Measurements from ENCODE around the gene PRKCE.

Gene PRKCE

DNA sequence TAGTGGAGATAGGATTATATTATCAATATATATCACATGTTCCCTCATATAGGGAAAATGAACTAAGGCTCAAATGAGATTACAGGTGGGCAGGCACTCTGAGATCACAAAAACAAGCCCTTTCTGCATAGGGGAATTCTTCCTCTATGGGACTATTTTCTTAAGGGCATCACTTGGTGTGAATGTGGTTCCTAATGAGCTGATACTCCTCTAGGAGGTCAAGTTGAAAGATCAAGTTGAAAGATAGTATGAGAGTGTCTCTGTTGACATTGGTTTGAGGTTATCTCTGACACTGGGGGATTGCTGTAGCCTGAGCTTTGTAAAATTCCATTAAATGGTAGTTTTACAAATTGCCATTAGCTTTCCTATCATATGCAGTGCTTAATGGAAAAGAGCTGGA, 270.4 kb downstream of the PRKCE start:
- in situ Hi-C loops (cut with MboI; ENCODE audit: low sequenced_read_pairs): loop anchor here (10.0 kb wide), 1 partner anchor 277 kb away; no protein-coding TSS in a partner anchor

DNA sequence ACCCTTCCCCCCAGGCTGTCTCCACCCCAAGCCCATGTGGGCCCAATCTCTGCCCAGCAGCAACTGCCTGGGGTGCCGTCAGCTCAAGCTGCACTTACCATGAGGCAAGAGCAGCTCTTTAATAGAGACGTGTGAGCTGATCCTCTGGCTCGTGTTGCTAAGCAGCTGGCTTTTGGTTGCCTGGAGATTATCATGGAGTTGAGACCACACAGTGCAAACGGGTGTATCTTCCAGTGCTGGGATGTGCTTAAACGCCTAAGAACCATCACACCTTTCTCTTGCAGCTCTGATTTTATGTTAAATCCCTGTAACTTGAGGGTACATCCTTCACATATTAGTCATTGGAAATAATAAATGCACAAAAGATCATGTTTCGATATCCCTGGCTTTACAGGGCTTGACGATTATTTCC, 271.1 kb downstream of the PRKCE start:
- in situ Hi-C loops (cut with MboI; ENCODE audit: low sequenced_read_pairs): loop anchor here (10.0 kb wide), 1 partner anchor 278 kb away; no protein-coding TSS in a partner anchor

DNA sequence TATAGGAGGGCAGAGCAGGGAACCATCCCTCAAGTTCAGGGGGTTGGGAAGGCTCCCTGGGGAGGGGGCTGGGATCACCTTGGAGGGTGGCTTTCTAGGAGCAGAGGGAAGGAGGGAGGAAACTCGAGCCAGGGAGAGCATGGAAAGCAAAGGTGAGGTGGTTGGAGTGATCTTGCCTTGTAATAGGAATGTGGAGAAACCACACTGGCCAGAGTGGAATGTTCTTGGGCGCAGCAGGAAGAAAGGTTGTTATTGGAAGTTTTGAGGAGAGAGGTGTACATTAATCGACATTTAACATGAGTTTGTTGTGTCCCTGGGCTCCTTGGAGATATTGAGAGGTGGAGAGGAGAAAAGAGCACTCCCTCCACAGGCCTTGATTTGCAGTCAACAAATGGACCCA, 272.2 kb downstream of the PRKCE start:
- in situ Hi-C loops (cut with MboI; ENCODE audit: low sequenced_read_pairs): loop anchor here (10.0 kb wide), 1 partner anchor 279 kb away; no protein-coding TSS in a partner anchor

DNA sequence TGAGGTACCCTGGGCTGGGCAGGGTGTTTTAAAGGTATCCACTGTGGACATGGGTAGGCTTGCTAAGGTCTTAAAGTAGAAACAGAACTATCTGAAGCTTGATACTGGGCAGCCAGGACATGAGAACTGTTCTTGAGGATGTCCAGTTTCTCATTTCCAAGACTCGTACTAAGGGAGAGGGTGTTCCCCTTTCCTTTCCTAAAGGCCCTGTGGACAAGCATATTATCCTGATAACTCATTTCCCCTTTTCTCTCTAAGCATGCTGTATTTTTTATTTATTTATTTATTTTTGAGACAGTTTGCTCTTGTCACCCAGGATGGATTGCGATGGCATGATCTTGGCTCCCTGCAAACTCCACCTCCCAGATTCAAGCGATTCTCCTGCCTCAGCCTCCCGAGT, 273.6 kb downstream of the PRKCE start:
- in situ Hi-C loops (cut with MboI; ENCODE audit: low sequenced_read_pairs): loop anchor here (10.0 to 25.0 kb wide), 2 partner anchors 280 to 938 kb away; no protein-coding TSS in a partner anchor

DNA sequence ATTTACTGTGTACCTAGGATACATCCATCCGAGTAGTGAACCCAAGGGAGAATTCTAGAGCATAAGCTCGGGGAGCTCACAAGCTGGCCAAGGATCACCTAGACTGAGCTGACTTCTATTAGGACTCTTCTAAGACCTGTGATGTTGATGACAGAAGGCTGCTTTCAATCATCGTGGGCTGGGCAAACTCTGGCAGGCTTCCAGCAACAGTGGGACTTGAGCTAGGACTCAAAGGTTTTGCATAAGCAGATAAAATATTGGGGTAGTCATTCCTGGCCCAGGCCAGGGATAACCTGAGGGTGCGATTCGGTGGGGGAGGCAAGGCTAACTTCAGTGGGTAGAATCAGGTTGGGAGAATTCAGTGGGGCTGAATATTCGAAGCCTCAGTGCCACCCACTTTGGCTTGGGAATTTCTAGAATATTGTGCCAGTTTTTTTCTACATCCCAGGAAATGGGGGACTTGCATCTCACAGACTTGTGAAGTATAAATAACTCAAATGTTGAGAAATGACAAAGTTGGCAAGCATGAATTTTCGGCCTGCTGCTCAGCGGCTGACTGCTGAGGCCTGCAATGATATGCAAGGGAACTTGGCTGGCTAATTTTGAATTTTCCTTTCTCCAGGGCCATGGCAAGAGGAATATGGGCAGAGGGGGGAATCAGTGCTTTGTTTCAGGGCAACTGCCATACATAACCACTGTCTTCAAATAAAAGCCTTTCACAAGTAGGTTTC, 274.3 kb downstream of the PRKCE start:
- in situ Hi-C loops (cut with MboI; ENCODE audit: low sequenced_read_pairs): loop anchor here (10.0 to 25.0 kb wide), 2 partner anchors 281 to 938 kb away; no protein-coding TSS in a partner anchor

DNA sequence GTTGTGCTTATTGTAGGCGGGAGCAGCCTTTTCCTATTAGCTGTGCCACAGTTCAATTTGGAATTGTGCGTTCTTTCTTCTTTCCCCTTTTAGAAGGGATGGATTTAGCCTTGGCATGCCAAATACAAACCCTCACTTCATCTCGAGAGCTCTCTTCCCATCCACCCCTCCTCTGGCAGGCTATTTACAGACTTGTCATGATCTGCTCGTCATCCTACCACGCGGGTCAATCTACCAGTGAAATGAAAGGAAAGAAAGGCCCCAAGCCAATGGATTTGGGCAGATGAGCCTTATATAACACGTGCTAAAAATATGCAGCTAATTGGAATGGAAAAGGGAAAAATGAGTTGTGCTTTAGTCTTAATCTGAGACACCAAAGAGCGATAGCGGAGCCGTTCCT, 277.5 kb downstream of the PRKCE start:
- in situ Hi-C loops (cut with MboI; ENCODE audit: low sequenced_read_pairs): loop anchor here (10.0 to 25.0 kb wide), 2 partner anchors 284 to 942 kb away; no protein-coding TSS in a partner anchor

DNA sequence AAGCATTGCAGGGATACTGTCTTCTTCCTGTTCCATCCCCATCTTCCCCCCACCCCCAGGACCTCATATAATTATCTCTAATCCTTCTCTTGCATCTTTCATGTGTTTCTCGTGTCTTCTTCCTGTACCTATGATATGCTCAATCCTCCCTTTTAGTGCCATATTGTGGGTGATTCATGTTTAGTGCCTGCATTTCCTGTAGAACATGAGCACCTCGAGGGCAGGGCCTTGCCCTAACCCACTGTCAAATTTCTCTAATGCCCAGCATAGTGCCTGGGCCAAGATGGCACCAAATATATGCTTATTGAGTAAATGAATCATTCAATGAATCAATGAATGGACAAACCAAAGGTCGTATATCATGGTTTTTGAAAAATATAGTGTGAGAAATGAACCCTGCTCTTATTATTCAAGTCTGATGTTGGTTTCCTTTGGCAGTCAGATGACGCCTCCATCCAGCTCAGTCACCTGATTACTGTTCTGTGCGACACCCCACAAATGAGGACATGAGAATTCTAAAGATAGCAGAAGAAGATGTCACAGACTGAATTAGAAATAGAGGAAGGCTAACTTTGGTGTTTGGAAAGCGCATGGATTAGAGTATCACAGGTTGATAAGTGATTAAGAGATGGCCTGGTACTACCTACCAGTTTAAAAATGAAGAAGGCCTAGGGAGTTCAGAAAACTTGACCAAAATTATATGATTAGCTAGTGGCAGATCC, 278.4 kb downstream of the PRKCE start:
- in situ Hi-C loops (cut with MboI; ENCODE audit: low sequenced_read_pairs): loop anchor here (10.0 to 25.0 kb wide), 2 partner anchors 285 to 943 kb away; no protein-coding TSS in a partner anchor

DNA sequence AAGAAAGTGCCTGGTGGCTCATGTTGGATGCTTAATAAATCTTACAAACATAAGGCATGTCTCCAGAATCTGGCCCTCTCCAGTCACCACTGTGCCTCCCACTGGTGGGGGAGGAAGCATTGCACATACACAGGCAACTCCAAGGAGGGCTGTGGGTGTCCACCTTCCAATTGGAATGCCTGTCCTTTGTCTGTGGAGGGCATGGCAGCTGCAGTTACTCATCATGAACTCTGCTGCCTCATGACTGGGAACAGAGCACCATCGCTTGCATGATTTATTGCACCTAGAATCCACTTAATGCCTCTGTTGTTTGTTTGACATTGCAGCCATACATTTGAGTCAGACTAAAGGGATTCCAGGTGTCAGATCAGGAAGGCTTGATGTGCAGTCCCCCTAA, 278.9 kb downstream of the PRKCE start:
- in situ Hi-C loops (cut with MboI; ENCODE audit: low sequenced_read_pairs): loop anchor here (25.0 kb wide), 1 partner anchor 943 kb away; no protein-coding TSS in a partner anchor

DNA sequence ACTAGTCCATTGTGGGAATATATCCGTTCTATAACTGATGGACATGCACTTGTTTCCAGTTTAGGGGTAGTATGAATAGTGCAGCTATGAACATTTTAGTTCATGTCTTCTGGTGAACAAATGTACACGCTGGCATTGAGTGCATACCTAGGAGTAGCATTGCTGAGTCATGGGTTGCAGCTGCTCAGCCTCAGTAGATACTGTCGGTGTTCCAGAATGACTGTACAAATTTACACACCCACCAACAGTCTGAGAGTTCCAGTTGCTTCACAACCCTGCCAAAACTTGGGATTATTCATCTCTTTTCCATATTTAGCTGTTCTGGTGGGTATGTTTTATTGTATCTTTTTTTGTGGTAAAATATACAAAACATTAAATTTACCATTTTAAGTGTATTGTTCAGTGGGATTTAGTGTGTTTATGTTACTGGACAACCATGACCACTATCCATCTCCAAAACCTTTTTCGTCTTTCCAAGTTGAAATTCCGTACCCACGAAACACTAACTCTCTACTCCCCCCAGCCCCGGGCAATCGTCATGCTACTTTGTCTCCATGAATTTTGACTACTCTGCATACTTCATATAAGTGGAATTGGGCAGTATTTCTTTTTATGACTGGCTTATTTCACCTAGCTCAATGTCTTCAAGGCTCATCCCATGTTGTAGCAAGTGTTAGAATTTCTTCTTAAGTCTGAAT, 281.0 kb downstream of the PRKCE start:
- in situ Hi-C loops (cut with MboI; ENCODE audit: low sequenced_read_pairs): loop anchor here (25.0 kb wide), 1 partner anchor 945 kb away; no protein-coding TSS in a partner anchor

DNA sequence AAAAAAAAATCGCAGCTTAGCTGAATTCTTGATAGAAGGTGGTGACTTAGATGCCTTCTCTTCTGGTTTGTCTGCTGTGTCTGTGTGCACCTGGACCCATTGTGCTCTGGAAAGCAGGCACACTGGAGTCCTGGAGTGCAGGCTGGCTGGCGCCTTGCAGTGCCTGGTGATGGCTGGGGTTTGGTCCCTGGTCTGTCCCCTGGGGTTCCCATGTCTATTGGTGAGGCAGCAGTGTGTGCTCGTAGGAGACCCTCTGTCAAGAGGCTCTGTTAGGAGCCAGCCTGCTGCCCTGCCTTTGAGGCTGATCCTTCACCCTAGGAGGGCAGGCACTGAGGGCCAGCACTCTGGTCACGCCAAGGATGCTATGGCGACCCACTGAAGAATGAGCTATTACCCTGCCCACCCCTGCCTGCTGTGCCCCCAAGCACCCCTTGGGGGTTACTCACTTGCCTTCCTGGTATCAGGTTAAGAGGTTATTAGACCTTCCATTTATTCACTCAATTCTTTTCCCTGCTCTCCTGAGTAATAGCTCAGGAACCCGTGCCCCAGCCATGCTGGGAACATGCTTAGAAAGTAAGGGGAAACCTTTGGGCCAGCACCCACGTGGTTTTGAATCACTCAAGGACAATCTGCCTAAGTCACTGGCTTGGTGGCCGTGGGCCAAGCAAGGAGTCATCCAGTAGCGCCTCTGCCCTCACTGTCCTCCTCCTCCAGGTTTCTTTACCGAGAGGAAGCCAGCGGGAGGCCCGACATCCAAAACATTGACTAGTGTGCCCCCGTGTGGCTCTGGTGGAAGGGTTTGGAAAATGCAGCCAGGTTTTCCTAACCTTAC, 284.5 kb downstream of the PRKCE start:
- in situ Hi-C loops (cut with MboI; ENCODE audit: low sequenced_read_pairs): loop anchor here (25.0 kb wide), 1 partner anchor 949 kb away; no protein-coding TSS in a partner anchor

DNA sequence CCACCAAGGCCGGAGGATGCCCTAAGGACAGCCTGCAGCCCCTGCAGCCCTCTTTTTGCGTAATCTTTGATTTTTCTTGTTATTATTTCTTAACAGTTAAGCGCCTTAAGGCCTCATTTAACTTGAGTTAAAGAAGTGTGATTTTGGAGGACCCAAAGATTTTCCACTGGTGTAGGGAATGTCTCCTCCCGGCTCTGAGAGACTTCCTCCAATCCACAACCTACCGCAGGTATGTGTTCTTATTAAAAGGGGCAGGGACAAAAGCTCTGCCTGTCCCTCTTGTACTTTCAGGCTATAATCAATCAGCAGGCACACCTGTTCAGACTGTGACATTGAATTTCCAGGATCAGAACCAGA, 285.1 kb downstream of the PRKCE start:
- in situ Hi-C loops (cut with MboI; ENCODE audit: low sequenced_read_pairs): loop anchor here (25.0 kb wide), 1 partner anchor 949 kb away; no protein-coding TSS in a partner anchor

DNA sequence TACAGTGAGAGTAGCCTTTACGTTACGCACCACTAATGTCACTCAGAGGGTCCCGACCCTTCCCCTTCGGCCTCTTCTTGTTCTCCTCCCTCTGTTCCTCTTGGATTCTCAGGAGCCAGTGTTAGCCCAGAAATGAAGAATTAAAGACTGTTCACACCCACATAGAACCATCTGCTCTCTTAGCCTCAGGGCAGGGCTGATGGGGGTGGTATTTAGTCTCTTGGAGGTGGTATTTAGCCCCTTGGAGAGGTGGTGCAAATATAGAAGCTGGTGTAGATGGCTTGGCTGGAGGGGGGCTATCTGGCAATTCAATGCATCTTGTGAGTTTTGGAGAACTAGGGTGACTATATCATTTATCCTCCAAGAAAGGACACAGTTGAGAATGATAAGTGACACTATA, 286.5 kb downstream of the PRKCE start:
- in situ Hi-C loops (cut with MboI; ENCODE audit: low sequenced_read_pairs): loop anchor here (25.0 kb wide), 1 partner anchor 951 kb away; no protein-coding TSS in a partner anchor

DNA sequence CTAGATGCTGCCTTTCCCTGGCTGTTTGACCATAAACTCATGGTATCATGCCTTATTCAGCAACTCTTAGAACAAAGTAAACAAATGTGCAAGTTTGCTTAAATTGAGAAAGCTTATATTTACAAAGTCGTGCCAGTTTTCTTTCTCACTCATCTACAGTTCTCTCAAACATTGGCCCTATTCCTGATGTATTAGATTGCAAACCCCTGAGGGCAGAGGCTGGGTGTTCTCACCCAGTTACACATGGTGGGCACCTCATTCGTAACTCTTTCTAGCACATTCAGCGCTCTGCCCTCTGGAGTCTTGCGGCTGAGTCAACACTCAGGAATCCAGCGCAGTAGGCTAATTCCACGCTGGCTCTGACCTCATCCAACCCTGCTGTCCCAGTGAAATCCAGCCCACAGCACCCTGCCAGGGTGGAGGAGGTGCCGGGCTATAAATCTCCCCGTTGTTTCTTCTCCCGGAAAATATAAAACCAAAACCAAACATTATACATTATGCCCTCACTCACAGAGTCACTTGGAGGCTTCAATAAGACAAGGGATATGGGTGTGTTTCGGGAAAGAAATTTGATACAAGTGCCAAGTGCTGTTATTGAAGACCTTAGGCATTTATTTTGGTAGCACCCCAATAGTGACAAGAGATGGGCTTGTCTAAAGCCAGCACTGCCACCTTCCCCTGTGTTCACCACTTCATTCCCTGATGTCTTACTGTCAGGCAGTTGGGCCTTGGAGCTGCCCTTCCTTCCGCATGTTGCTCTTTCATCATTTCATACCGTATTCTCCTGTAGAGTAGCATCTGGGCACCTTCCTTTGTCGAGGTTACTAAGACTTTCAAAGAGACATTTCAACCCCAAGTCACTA, 287.4 kb downstream of the PRKCE start:
- in situ Hi-C loops (cut with MboI; ENCODE audit: low sequenced_read_pairs): loop anchor here (25.0 kb wide), 1 partner anchor 952 kb away; no protein-coding TSS in a partner anchor

DNA sequence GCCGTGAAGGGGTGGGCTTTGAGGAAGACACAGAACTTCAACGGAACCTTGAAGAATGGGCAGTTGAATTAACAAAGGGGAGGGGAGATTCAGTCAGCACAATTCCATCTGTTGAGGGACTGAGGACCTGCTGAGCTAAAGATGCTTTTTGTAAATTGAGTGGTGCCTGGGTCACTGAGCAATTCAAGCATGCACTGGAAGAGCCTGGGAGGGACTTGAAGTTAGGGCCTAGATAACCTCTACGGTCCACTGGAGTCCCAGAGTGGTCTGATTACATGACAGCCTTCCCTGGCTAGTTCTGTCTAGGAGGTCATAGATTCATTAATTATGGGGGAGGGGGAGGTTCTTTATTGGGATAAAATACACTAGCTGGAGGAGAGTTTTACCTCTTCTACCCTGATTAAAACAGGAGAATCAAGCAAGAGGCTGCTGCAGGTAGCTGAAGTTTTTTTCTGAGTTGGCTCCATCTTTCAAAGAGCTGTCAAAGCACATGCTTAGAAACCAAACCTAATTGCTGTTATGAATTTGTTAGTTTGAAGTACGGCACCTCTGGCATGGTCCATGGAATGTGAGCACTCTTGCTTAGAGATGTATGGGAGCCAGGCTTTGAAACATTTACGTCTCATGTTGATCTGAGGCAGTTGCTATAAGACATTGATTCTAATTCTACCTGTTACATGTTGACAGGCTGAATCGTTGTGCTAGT, 290.2 kb downstream of the PRKCE start:
- in situ Hi-C loops (cut with MboI; ENCODE audit: low sequenced_read_pairs): loop anchor here (25.0 kb wide), 1 partner anchor 954 kb away; no protein-coding TSS in a partner anchor

DNA sequence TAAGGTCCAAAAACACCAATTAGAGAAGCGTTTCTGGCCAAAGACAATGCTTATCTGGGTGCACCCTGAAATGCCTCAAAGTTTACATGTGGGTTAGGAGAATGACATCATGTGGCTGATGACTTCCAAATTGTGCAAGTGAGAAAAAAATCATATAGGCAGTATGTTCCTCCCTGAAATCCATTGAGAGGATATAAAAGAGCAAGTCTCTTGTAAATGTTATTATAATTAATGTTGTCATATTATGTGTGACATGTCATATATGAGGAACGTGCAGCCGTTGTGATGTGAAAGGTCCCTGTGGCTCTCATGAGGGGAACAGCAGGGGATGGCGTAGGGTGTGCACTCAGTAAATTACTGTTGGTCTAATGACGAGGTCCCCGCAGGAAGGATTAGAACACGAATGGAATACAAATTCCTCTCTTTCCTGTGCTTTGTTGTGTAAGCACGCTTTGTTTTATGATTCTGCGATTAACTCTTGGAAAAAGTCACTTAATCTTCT, 290.8 kb downstream of the PRKCE start:
- in situ Hi-C loops (cut with MboI; ENCODE audit: low sequenced_read_pairs): loop anchor here (25.0 kb wide), 1 partner anchor 955 kb away; no protein-coding TSS in a partner anchor

DNA sequence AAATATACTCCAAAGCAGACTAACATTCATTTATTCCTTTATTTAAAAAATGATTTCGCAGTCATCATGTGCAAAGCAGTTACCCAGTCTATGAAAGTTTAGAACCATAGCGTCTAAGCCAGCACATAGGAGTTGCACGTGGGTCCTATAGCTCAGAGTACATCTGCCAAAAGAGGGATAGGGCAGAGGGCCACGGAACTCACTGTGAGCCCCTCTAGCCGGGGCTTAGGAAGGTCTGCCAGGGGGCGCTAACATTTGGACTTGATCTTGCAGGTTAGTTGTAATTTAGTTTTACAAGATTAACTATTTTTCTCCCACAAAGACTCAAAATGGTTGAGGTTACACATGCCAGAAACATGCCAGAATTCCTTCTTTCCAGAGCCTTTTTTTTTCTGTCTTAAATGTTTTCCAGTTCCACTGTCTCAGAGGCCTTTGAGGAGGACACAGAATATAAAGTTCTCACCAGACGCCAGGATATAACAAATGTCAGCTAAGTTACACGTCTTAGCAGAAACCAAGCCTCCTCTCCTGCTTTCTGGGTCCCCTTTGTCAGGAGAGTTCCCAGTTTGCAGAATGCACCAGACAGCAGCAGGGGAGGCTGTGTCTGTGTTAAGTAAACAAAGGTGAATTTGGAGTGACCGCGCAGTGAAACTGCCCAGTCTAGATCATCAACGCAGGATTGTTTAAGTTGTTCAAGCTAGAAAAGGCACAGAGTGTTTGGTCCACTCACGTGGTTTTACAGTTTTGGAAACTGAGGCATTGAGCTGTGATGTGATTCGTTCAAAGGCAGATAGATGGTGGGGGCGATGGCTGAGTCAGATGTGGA, 292.0 kb downstream of the PRKCE start:
- in situ Hi-C loops (cut with MboI; ENCODE audit: low sequenced_read_pairs): loop anchor here (25.0 kb wide), 1 partner anchor 956 kb away; no protein-coding TSS in a partner anchor

DNA sequence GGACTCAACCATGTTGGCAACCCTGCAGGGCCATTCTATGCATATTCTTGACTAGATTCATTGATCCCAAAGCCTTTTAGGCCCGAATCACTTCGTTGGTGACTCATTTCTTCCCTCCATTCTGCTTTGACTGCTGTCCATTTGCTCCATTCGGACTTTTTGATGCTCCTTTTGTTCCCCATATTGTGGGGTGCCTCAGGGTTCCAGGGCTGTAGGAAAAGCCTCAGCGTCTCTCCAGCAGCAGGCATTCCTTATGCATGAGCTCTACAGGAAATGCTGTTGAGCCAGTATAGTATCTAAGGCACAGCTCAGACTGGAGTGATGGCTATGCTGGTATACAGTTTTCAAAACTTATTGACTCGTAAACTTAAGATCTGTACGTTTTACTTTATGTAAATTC, 292.6 kb downstream of the PRKCE start:
- in situ Hi-C loops (cut with MboI; ENCODE audit: low sequenced_read_pairs): loop anchor here (25.0 kb wide), 1 partner anchor 957 kb away; no protein-coding TSS in a partner anchor

Measured in HL-60/S4 (cell line).